HEK293 (cell line): Measurements from ENCODE around the gene PRKG1.
"Not testable (repeated sequence)": the region's sequence is repeated elsewhere in the genome, so short reads cannot be mapped to it uniquely, and the experiment has no call there.

Experiments used
- YY1 ChIP-seq: fragments of 450-650 bp; formaldehyde crosslinking; IDR thresholded peaks from 2 replicates; pipeline ENCODE4 v1.5.1; 2018; ENCODE audit warnings: missing biosample characterization, missing genetic modification characterization
- ZNF133 ChIP-seq: fragments of 450-650 bp; formaldehyde crosslinking; IDR thresholded peaks from 2 replicates; pipeline ENCODE4 v1.5.1; 2016; ENCODE audit warnings: missing biosample characterization, missing genetic modification characterization
- ZNF585B ChIP-seq: fragments of 450-650 bp; formaldehyde crosslinking; IDR thresholded peaks from 2 replicates; pipeline ENCODE4 v1.5.1; 2016; ENCODE audit warnings: missing biosample characterization, missing genetic modification characterization
- ZNF623 ChIP-seq: fragments of 450-650 bp; formaldehyde crosslinking; IDR thresholded peaks from 2 replicates; pipeline ENCODE4 v1.5.1; 2016; ENCODE audit warnings: missing biosample characterization, missing genetic modification characterization

GRCh38 chr10:51212937-51213336 lies 138.7 kb downstream of the PRKG1 start:
- TF ChIP-seq ZNF623; ZNF133; YY1; ZNF585B (tag by site-specific recombination): not testable (repeated sequence)
